ENCODE data around the gene AXIN2. TPM values are rescaled to one million over a fixed set of nuclear protein-coding genes. Genes with fewer than 3 reads are reported as not detected.

Gene AXIN2
- total RNA-seq, 4 donors from 2014 or later, result 15.3 to 23.7 (median 20.5) TPM

DNA sequence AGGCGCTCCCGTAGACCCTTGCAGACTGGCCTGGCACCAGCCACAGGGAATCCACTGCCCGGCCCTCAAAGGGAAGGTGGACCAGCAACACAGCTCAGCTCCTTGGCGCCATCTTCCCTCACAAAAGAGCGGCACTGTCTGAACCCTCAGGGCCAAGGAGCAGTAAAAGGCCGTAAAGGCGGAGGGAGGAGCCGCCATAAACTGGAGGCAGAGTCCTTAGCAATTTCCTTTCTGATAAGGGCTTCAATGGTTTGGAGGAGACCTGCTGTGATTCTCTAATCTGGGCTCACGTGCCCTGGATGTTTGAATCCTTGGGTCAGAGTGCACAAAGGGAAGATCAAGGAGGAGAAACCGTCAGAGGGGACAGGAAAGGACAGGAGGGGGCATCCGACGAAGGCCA, 15.5 kb upstream of the AXIN2 start:
- no peak for DNase-seq (ENCODE audit: low spot score in 2 of 2)
- 59 to 62% methylated on average over 12 of the region's 12 CpGs for WGBS, 2 donors
- Histone ChIP-seq H3K9me3 (no peaks in the 10 kb centered on the region), H3K4me3 (no peak overlapping the region), H3K27ac (no peak overlapping the region), H3K36me3 (no peaks in the 10 kb centered on the region), H3K4me1 (no peaks in the 10 kb centered on the region), H3K27me3 (no peaks in the 10 kb centered on the region)
- TF ChIP-seq POLR2A (IDR thresholded peaks at IDR 0.05) (no peak), EP300 (IDR thresholded peaks at IDR 0.05) (no peak)
- TF ChIP-seq, protein P1, sequence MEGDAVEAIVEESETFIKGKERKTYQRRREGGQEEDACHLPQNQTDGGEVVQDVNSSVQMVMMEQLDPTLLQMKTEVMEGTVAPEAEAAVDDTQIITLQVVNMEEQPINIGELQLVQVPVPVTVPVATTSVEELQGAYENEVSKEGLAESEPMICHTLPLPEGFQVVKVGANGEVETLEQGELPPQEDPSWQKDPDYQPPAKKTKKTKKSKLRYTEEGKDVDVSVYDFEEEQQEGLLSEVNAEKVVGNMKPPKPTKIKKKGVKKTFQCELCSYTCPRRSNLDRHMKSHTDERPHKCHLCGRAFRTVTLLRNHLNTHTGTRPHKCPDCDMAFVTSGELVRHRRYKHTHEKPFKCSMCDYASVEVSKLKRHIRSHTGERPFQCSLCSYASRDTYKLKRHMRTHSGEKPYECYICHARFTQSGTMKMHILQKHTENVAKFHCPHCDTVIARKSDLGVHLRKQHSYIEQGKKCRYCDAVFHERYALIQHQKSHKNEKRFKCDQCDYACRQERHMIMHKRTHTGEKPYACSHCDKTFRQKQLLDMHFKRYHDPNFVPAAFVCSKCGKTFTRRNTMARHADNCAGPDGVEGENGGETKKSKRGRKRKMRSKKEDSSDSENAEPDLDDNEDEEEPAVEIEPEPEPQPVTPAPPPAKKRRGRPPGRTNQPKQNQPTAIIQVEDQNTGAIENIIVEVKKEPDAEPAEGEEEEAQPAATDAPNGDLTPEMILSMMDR (IDR thresholded peaks at IDR 0.05), result no peak

DNA sequence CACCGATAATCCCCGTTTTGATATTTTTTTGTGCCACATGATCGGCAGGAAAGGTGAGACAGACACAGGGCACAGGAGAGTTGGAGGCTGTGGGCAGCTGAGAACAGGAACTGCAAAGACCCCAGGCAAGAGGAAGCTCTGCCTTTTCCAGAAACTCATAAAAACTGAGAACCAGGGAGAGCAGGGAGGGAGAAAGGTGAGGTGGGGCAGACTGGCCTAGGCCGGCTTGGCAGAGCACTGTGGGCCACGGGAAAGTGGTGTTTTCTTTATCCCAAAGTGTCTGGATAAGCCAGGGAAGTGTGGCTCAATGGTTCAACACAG, 11.8 kb upstream of the AXIN2 start:
- no peak for DNase-seq (ENCODE audit: low spot score in 2 of 2)
- H3K36me3 ChIP-seq, result no peaks in the 10 kb centered on the region
- no peak overlapping the region for H3K4me3 ChIP-seq
- no peaks in the 10 kb centered on the region for H3K9me3 ChIP-seq
- no peak overlapping the region for H3K27ac ChIP-seq
- H3K27me3 ChIP-seq, result no peaks in the 10 kb centered on the region
- no peaks in the 10 kb centered on the region for H3K4me1 ChIP-seq
- WGBS, 2 donors, result 65 to 71% methylated on average over 5 of the region's 5 CpGs
- TF ChIP-seq, protein P1 (IDR thresholded peaks at IDR 0.05), result no peak
- no peak for TF ChIP-seq POLR2A (IDR thresholded peaks at IDR 0.05)
- no peak for TF ChIP-seq EP300 (IDR thresholded peaks at IDR 0.05)

DNA sequence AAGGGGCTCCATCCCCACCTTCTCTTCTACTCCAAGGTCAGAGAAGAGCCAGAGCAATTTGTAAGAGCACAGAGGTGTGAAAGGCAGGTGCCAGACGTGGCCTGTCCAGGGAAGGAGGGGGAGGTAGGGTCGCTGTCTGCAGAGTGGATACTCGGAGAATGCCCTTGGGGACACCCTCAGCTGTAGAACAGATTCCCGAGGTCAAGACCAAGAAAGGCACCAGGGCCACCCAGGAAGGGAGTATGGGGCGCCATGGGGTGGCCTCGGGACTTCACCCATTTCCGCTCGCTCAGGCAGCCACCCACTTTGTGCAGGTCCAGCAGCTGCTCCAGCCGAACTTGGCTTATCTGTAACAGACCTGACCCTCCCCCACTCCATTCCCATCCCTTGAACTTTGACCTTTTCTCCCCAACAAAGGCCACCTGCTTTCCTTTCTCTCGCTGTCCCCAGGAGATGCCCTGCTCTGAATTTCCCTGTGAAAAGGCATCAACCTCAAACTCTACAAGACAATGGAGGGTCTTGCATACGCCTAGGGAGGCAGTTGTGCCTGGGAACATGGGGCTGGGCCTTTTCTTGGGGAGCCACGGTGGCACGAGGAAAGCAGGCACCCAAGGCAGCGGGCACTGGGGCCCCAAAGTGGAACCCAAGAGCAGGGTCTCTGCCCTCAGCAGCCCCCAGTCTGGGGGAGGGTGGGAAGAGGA, 11.3 kb upstream of the AXIN2 start:
- no peak for DNase-seq (ENCODE audit: low spot score in 2 of 2)
- Histone ChIP-seq H3K36me3 (no peaks in the 10 kb centered on the region), H3K9me3 (no peaks in the 10 kb centered on the region), H3K27ac (no peak overlapping the region), H3K27me3 (no peaks in the 10 kb centered on the region), H3K4me3 (no peak overlapping the region), H3K4me1 (no peaks in the 10 kb centered on the region)
- TF ChIP-seq POLR2A (IDR thresholded peaks at IDR 0.05), result no peak
- TF ChIP-seq, protein P1 (IDR thresholded peaks at IDR 0.05), result no peak
- TF ChIP-seq EP300 (IDR thresholded peaks at IDR 0.05), result no peak
- WGBS, 2 donors, result 68% methylated on average over 14 of the region's 14 CpGs

GRCh38 chr17:65572186-65572580, 10.7 kb upstream of the AXIN2 start:
- Histone ChIP-seq H3K4me3 (no peak overlapping the region), H3K27me3 (no peaks in the 10 kb centered on the region), H3K36me3 (no peaks in the 10 kb centered on the region), H3K27ac (no peak overlapping the region), H3K9me3 (no peaks in the 10 kb centered on the region), H3K4me1 (no peaks in the 10 kb centered on the region)
- WGBS, 2 donors, result 56 to 65% methylated on average over 6 of the region's 6 CpGs
- no peak for TF ChIP-seq POLR2A (IDR thresholded peaks at IDR 0.05)
- no peak for DNase-seq (ENCODE audit: low spot score in 2 of 2)

GRCh38 chr17:65568918-65569317, 7.5 kb upstream of the AXIN2 start:
- H3K27me3 ChIP-seq, result no peaks in the 10 kb centered on the region
- WGBS, 2 donors, result 90 to 91% methylated on average over 8 of the region's 8 CpGs
- TF ChIP-seq, protein P1 (IDR thresholded peaks at IDR 0.05), result no peak
- no peak for TF ChIP-seq EP300 (IDR thresholded peaks at IDR 0.05)
- TF ChIP-seq POLR2A (IDR thresholded peaks at IDR 0.05), result no peak
- no peak overlapping the region for H3K27ac ChIP-seq
- H3K9me3 ChIP-seq, result no peaks in the 10 kb centered on the region
- no peaks in the 10 kb centered on the region for H3K36me3 ChIP-seq
- DNase-seq (ENCODE audit: low spot score in 2 of 2), result no peak
- no peak overlapping the region for H3K4me3 ChIP-seq
- H3K4me1 ChIP-seq, result peaks cover 0 to 10% (median 0%) of the 10 kb centered on the region in 4 donors

DNA sequence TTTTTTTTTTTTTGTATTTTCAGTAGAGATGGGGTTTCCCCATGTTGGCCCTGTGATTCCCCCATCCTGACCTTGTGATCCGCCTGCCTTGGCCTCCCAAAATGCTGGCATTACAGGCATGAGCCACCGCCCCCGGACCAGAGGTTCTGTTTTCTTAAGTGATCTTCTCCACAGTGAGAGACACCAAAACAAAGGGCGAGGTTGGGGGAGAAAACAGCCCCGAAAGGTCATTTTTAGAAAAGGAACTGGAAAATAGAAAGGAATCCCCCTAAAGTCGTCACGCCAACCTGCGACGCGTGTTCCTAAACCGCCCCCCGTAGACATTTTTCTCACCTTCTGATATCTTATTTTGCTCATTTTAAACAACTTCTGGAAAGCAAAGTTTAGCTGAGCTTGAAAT, 6.1 kb upstream of the AXIN2 start:
- TF ChIP-seq, protein P1 (IDR thresholded peaks at IDR 0.05), result no peak
- TF ChIP-seq EP300 (IDR thresholded peaks at IDR 0.05), result no peak
- H3K4me1 ChIP-seq, result peaks cover 0 to 10% (median 0%) of the 10 kb centered on the region in 4 donors
- H3K9me3 ChIP-seq, result no peaks in the 10 kb centered on the region
- DNase-seq (ENCODE audit: low spot score in 2 of 2), result no peak
- H3K36me3 ChIP-seq, result no peaks in the 10 kb centered on the region
- no peaks in the 10 kb centered on the region for H3K27me3 ChIP-seq
- no peak overlapping the region for H3K4me3 ChIP-seq
- H3K27ac ChIP-seq, result no peak overlapping the region
- WGBS, 2 donors, result 88 to 91% methylated on average over 12 of the region's 12 CpGs

Measured in tibial nerve (tissue), 4 donors.